ENCODE measurements around the gene KRT1. TPM values are rescaled to one million over a fixed set of nuclear protein-coding genes. Genes with fewer than 3 reads are reported as not detected.
A peak's percentile ranks its signal among the peaks of the same experiment; 100 is the strongest.
"Not testable (repeated sequence)": the region's sequence is repeated elsewhere in the genome, so short reads cannot be mapped to it uniquely, and the experiment has no call there.

Gene KRT1
- total and polyA plus RNA-seq, 2 donors: 9.3 to 507 TPM

DNA sequence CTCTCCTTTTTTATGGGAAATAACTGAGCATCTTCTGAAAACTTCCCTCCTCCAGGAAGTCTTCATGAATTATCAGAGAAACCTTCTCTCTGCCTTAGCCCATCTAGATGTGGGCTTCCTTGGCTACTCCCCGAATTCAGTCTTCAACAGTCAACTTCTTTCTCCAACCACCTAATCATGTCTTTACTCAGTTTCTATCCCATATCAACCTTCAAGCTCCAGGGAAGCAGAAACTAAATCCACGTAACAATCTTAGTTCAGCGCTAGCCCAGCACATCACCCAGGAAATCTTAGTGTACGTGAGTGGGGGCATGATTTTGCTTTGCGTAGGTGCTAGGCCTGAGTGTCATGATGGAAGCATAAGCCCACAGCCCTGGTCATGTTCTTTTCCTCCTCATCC, 35.9 kb upstream of the KRT1 start:
- H3K27me3 ChIP-seq (ENCODE audit: control insufficient read depth in 2 of 2, insufficient read depth in 1 of 2, low read length in 1 of 2): peaks cover 34 to 58% of the 10 kb centered on the region in 2 donors
- 96% methylated on average over 5 of the region's 5 CpGs for WGBS

DNA sequence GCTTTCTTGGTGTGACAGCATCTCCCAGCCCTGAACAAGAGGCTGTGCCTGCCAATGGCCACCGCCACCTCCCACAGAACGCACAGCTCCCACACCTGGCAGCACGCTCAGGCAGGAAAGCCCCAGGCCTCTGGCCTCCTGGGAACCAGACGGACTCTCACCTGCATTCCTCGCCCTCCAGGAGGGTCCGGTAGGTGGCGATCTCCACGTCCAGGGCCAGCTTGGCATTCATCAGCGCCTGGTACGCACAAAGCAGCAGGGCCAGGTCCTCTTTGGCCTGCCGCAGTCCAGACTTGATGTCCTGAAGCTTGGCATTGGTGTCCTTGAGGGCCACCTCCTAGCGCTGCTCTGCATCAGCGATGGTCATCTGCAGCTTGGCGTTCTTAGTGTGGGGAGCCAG, 35.2 kb upstream of the KRT1 start:
- Histone ChIP-seq H3K4me3 (ENCODE audit: low read length in 2 of 2) (no peak overlapping the region), H3K4me1 (ENCODE audit: control insufficient read depth in 2 of 2, insufficient read depth in 2 of 2, low read length in 2 of 2) (no peaks in the 10 kb centered on the region), H3K27ac (ENCODE audit: low read depth in 1 of 2, low read length in 1 of 2) (no peak overlapping the region), H3K9me3 (ENCODE audit: control insufficient read depth in 2 of 2, insufficient read depth in 1 of 2, low read length in 1 of 2) (peaks cover 0 to 3% of the 10 kb centered on the region in 2 donors), H3K36me3 (ENCODE audit: control insufficient read depth in 2 of 2, insufficient read depth in 2 of 2, low read length in 1 of 2) (no peaks in the 10 kb centered on the region), H3K27me3 (ENCODE audit: control insufficient read depth in 2 of 2, insufficient read depth in 1 of 2, low read length in 1 of 2) (peaks cover 34 to 58% of the 10 kb centered on the region in 2 donors)
- WGBS: 78% methylated on average over 14 of the region's 14 CpGs
- DNase-seq (ENCODE audit: low read depth in 6 of 9, low spot score in 9 of 9): no peak

More for the DNA sequence above, 35.9 kb upstream of the KRT1 start:
- DNase-seq (ENCODE audit: low read depth in 6 of 9, low spot score in 9 of 9): no peak
- H3K9me3 ChIP-seq (ENCODE audit: control insufficient read depth in 2 of 2, insufficient read depth in 1 of 2, low read length in 1 of 2): peaks cover 0 to 3% of the 10 kb centered on the region in 2 donors
- H3K36me3 ChIP-seq (ENCODE audit: control insufficient read depth in 2 of 2, insufficient read depth in 2 of 2, low read length in 1 of 2): no peaks in the 10 kb centered on the region
- no peak overlapping the region for H3K27ac ChIP-seq (ENCODE audit: low read depth in 1 of 2, low read length in 1 of 2)
- H3K4me1 ChIP-seq (ENCODE audit: control insufficient read depth in 2 of 2, insufficient read depth in 2 of 2, low read length in 2 of 2): no peaks in the 10 kb centered on the region
- H3K4me3 ChIP-seq (ENCODE audit: low read length in 2 of 2): no peak overlapping the region

DNA sequence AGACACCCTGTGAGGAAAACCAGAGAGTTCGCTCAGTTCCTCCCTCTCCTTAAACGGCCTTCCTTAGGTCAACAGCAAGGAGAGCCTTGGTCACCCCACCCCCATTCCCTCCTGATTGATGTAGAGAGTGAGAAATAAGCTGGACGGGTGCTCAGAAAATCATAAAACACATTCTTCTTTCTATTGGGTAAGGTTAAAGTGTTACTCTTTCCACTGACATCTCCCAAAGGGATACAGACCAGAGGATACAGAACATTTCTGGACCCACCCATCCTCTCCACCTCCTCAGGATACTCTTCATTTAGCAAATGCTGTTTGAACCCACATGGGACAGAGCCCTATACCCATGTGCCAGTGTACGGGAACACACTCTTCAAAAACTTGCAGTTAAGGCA, 34.7 kb upstream of the KRT1 start:
- DNase-seq (ENCODE audit: low read depth in 6 of 9, low spot score in 9 of 9): no peak
- 79% methylated on average over 4 of the region's 4 CpGs for WGBS
- no peak overlapping the region for H3K4me3 ChIP-seq (ENCODE audit: low read length in 2 of 2)
- peaks cover 34 to 61% of the 10 kb centered on the region in 2 donors for H3K27me3 ChIP-seq (ENCODE audit: control insufficient read depth in 2 of 2, insufficient read depth in 1 of 2, low read length in 1 of 2)
- H3K36me3 ChIP-seq (ENCODE audit: control insufficient read depth in 2 of 2, insufficient read depth in 2 of 2, low read length in 1 of 2): no peaks in the 10 kb centered on the region
- no peaks in the 10 kb centered on the region for H3K4me1 ChIP-seq (ENCODE audit: control insufficient read depth in 2 of 2, insufficient read depth in 2 of 2, low read length in 2 of 2)
- H3K9me3 ChIP-seq (ENCODE audit: control insufficient read depth in 2 of 2, insufficient read depth in 1 of 2, low read length in 1 of 2): peaks cover 0 to 3% of the 10 kb centered on the region in 2 donors
- H3K27ac ChIP-seq (ENCODE audit: low read depth in 1 of 2, low read length in 1 of 2): no peak overlapping the region

DNA sequence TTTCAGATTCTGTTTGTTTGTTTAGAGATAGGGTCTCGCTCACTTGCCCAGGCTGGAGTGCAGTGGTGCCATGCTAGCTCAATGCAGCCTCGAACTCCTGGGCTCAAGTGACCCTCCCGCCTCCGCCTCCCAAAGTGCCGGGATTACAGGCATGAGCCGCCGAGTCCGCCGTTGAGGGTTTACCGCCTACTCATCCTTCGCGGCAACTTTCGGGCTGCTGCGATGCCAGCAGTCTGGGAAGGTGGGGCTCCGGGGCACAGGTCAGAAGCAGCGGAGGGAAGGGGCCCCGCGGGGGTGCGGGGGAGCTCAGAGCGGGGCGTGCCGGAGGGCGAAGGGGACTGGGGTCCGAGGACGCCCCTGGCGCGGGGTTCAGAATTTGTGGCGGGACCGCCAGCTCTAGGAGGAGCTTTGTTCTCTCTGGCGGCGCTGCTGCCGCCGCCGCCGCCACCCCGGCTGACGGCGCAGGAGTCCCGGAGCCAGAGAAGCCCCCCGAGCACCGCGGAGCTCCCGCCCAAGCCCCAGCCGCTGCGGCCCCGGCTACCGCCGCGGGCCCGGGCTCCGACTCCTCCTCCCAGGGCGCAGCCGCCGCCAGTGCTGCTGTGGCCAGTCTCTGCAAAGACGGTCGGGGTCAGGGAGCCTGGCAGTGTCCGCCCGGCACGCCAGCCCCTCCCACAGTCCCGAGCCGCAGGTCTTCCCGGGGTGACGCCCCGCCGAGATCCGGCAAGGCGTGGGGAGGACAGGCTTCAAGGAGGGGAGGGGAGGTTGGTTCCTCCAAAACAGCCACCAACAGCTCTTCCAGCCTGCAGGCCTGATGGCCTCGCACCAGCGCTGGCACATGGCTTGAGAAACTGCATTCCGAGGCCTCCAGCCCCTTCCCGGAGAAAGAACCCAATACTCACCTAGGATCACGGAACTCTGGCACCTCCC, 34.0 kb upstream of the KRT1 start:
- Histone ChIP-seq H3K4me3 (ENCODE audit: low read length in 2 of 2) (peak overlapping the region in 1 of 2 donors; percentile 30), H3K9me3 (ENCODE audit: control insufficient read depth in 2 of 2, insufficient read depth in 1 of 2, low read length in 1 of 2) (peaks cover 0 to 3% of the 10 kb centered on the region in 2 donors), H3K27ac (ENCODE audit: low read depth in 1 of 2, low read length in 1 of 2) (no peak overlapping the region), H3K4me1 (ENCODE audit: control insufficient read depth in 2 of 2, insufficient read depth in 2 of 2, low read length in 2 of 2) (no peaks in the 10 kb centered on the region), H3K36me3 (ENCODE audit: control insufficient read depth in 2 of 2, insufficient read depth in 2 of 2, low read length in 1 of 2) (no peaks in the 10 kb centered on the region), H3K27me3 (ENCODE audit: control insufficient read depth in 2 of 2, insufficient read depth in 1 of 2, low read length in 1 of 2) (peaks cover 34 to 61% of the 10 kb centered on the region in 2 donors)
- 8% methylated on average over 72 of the region's 72 CpGs for WGBS
- DNase-seq (ENCODE audit: low read depth in 6 of 9, low spot score in 9 of 9): no peak

DNA sequence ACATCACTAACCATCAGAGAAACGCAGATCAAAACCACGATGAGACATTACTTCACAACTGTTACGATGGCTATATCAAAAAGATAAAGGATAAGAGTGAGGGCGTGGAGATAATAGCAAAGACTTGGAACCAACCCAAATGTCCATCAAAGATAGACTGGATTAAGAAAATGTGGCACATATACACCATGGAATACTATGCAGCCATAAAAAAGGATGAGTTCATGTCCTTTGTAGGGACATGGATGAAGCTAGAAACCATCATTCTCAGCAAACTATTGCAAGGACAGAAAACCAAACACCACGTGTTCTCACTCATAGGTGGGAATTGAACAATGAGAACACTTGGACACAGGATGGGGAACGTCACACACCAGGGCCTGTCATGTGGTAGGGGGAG, 31.9 kb upstream of the KRT1 start:
- H3K4me3 ChIP-seq (ENCODE audit: low read length in 2 of 2); H3K9me3 ChIP-seq (ENCODE audit: control insufficient read depth in 2 of 2, insufficient read depth in 1 of 2, low read length in 1 of 2); H3K27ac ChIP-seq (ENCODE audit: low read depth in 1 of 2, low read length in 1 of 2); H3K36me3 ChIP-seq (ENCODE audit: control insufficient read depth in 2 of 2, insufficient read depth in 2 of 2, low read length in 1 of 2); DNase-seq (ENCODE audit: low read depth in 6 of 9, low spot score in 9 of 9); H3K4me1 ChIP-seq (ENCODE audit: control insufficient read depth in 2 of 2, insufficient read depth in 2 of 2, low read length in 2 of 2): not testable (repeated sequence)
- H3K27me3 ChIP-seq (ENCODE audit: control insufficient read depth in 2 of 2, insufficient read depth in 1 of 2, low read length in 1 of 2): peaks cover 34 to 51% of the 10 kb centered on the region in 2 donors
- WGBS: 90% methylated on average over 6 of the region's 6 CpGs

DNA sequence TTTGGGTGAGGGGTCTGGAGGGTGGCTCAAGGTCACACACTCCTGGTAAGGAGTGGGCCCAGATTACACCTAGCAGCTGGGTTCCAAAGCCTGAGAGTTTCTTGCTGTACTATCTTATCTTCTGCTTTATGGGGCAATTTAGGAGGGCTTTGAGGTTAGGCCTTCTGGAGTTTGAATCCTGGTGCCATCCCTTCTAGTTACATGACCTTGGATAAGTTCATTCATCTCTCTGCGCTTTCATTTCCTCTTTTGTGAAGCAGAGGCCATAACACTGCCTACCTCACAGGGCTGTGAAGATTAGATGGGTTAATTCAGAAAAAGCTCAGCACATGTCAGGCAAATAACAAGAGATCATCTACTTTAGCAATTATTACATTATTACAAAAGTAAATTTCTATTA, 30.5 kb upstream of the KRT1 start:
- Histone ChIP-seq H3K4me3 (ENCODE audit: low read length in 2 of 2) (no peak overlapping the region), H3K9me3 (ENCODE audit: control insufficient read depth in 2 of 2, insufficient read depth in 1 of 2, low read length in 1 of 2) (peaks cover 0 to 3% of the 10 kb centered on the region in 2 donors), H3K27ac (ENCODE audit: low read depth in 1 of 2, low read length in 1 of 2) (no peak overlapping the region), H3K4me1 (ENCODE audit: control insufficient read depth in 2 of 2, insufficient read depth in 2 of 2, low read length in 2 of 2) (no peaks in the 10 kb centered on the region), H3K27me3 (ENCODE audit: control insufficient read depth in 2 of 2, insufficient read depth in 1 of 2, low read length in 1 of 2) (peaks cover 28 to 37% of the 10 kb centered on the region in 2 donors), H3K36me3 (ENCODE audit: control insufficient read depth in 2 of 2, insufficient read depth in 2 of 2, low read length in 1 of 2) (no peaks in the 10 kb centered on the region)
- DNase-seq (ENCODE audit: low read depth in 6 of 9, low spot score in 9 of 9): no peak
- WGBS: 93% methylated on average over 1 of the region's 1 CpG

DNA sequence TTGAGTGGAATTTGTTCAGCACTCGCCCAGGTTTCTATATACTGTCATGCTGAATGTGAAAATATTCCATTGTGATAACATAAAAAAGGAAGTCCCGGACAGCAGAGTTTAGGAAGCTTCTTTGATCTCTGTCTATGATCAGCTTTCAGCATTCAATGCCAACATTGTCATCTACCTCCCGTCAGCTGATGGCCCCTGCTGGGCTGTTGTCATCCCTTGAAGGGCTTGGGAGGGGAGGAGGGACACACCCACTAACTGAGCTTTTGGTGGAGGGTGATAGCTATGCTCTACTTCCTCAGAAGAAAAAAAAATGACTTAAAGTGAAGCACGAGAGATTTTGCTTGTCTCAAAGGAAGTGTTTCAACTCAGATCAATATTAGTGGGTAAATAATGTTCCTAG, 27.8 kb upstream of the KRT1 start:
- Histone ChIP-seq H3K4me1 (ENCODE audit: control insufficient read depth in 2 of 2, insufficient read depth in 2 of 2, low read length in 2 of 2) (no peaks in the 10 kb centered on the region), H3K9me3 (ENCODE audit: control insufficient read depth in 2 of 2, insufficient read depth in 1 of 2, low read length in 1 of 2) (no peaks in the 10 kb centered on the region), H3K36me3 (ENCODE audit: control insufficient read depth in 2 of 2, insufficient read depth in 2 of 2, low read length in 1 of 2) (no peaks in the 10 kb centered on the region), H3K27me3 (ENCODE audit: control insufficient read depth in 2 of 2, insufficient read depth in 1 of 2, low read length in 1 of 2) (peaks cover 4 to 10% of the 10 kb centered on the region in 2 donors), H3K4me3 (ENCODE audit: low read length in 2 of 2) (no peak overlapping the region), H3K27ac (ENCODE audit: low read depth in 1 of 2, low read length in 1 of 2) (no peak overlapping the region)
- 68% methylated on average over 4 of the region's 4 CpGs for WGBS
- DNase-seq (ENCODE audit: low read depth in 6 of 9, low spot score in 9 of 9): no peak

DNA sequence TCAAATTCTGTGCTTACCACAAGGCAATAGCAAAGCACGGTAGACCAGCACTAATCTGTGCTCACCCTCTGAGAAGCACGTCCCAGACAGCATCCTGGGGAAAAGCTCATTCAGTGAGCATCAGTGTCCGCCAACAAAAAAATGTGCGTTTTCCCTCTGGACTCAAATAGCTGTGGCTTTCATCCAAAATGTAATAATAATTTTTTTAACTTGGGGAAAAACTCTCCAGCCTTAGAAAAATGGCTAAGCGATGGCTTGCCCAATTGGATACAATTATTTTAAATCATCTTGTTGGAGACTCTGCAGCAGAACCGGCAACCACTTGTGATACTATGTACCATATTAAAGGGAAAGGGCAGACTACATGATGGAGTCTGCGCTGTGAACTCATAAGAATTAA, 24.3 kb upstream of the KRT1 start:
- DNase-seq (ENCODE audit: low read depth in 6 of 9, low spot score in 9 of 9): no peak
- 85% methylated on average over 7 of the region's 7 CpGs for WGBS
- Histone ChIP-seq H3K4me1 (ENCODE audit: control insufficient read depth in 2 of 2, insufficient read depth in 2 of 2, low read length in 2 of 2) (no peaks in the 10 kb centered on the region), H3K9me3 (ENCODE audit: control insufficient read depth in 2 of 2, insufficient read depth in 1 of 2, low read length in 1 of 2) (peaks cover 0 to 1% of the 10 kb centered on the region in 2 donors), H3K4me3 (ENCODE audit: low read length in 2 of 2) (no peak overlapping the region), H3K27me3 (ENCODE audit: control insufficient read depth in 2 of 2, insufficient read depth in 1 of 2, low read length in 1 of 2) (peaks cover 0 to 2% of the 10 kb centered on the region in 2 donors), H3K36me3 (ENCODE audit: control insufficient read depth in 2 of 2, insufficient read depth in 2 of 2, low read length in 1 of 2) (no peaks in the 10 kb centered on the region), H3K27ac (ENCODE audit: low read depth in 1 of 2, low read length in 1 of 2) (no peak overlapping the region)

DNA sequence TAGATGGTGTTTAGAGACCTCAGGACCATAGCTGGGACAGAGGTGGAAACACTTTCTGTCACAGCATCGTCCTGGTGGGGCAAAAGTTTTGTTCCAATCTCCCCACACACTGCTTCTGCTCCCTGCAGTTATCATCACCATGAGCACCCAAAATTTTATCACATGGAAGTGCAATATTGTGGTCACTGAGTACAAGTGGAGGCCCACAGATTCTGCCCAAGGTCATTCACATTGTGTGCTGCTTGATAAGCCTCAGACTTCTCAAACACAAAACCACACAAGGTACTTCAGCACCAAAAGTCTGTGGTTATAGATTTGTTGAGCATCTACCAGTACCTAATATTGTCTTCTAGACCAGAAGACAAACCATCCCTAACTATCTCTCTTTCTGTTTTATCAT, 23.7 kb upstream of the KRT1 start:
- Histone ChIP-seq H3K4me3 (ENCODE audit: low read length in 2 of 2) (no peak overlapping the region), H3K9me3 (ENCODE audit: control insufficient read depth in 2 of 2, insufficient read depth in 1 of 2, low read length in 1 of 2) (peaks cover 0 to 1% of the 10 kb centered on the region in 2 donors), H3K27me3 (ENCODE audit: control insufficient read depth in 2 of 2, insufficient read depth in 1 of 2, low read length in 1 of 2) (peaks cover 0 to 1% of the 10 kb centered on the region in 2 donors), H3K27ac (ENCODE audit: low read depth in 1 of 2, low read length in 1 of 2) (no peak overlapping the region), H3K36me3 (ENCODE audit: control insufficient read depth in 2 of 2, insufficient read depth in 2 of 2, low read length in 1 of 2) (no peaks in the 10 kb centered on the region), H3K4me1 (ENCODE audit: control insufficient read depth in 2 of 2, insufficient read depth in 2 of 2, low read length in 2 of 2) (no peaks in the 10 kb centered on the region)
- WGBS: 79% methylated on average over 1 of the region's 1 CpG
- DNase-seq (ENCODE audit: low read depth in 6 of 9, low spot score in 9 of 9): no peak

All from thymus (tissue), 11 donors.